SKM-1 treated with dmso at 0.1 percent for 144 hours (cell line): ENCODE measurements around the gene TMEM18.
A peak's percentile ranks its signal among the peaks of the same experiment; 100 is the strongest.
"Not testable (repeated sequence)": the region's sequence is repeated elsewhere in the genome, so short reads cannot be mapped to it uniquely, and the experiment has no call there.

ENCODE experiments used
- DNase-seq: peaks from one replicate; lab custom pipeline; 2025; ENCODE audit not compliant: unreplicated experiment; lab: John Stamatoyannopoulos, UW

Gene TMEM18

DNA sequence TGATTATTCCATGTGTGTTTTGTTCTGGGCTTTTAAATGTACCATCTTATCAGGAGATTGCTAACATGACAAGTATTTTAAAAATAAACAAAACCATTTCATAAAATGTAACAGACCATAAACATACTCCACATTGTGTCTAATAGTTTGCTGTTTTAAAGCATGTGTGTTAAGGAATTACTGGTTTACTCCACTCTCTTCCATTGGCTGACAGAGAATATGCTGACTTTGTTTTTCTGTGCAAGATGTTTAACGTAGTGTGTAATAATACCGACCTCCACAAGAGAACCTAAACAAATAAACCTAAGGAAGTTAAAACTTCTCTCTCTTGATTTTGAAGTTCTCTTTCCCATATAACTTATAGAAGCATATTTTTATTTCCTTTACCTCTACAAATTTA, 17.0 kb upstream of the TMEM18 start:
- DNase-seq = no peak

DNA sequence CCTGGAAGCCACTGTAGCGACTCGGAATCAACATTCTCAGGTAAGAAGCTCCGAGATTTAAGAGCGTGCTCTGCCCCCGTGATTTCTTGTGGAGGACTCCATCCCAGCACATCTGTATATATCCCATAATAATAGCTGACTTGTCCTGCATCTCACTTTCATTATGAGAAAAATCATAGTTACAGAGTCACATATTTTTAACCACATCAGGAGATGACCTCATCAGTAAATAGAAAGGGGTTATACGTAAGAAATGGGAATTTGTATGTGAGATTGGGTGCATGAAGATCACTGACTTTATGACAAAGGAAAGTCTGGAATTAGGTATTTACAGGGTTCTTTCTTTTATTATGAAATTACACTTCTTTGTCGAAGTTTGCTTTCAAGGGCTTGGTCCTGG, 16.4 kb upstream of the TMEM18 start:
- no peak for DNase-seq

GRCh38 chr2:692767-693166, 15.6 kb upstream of the TMEM18 start:
- DNase-seq = no peak

DNA sequence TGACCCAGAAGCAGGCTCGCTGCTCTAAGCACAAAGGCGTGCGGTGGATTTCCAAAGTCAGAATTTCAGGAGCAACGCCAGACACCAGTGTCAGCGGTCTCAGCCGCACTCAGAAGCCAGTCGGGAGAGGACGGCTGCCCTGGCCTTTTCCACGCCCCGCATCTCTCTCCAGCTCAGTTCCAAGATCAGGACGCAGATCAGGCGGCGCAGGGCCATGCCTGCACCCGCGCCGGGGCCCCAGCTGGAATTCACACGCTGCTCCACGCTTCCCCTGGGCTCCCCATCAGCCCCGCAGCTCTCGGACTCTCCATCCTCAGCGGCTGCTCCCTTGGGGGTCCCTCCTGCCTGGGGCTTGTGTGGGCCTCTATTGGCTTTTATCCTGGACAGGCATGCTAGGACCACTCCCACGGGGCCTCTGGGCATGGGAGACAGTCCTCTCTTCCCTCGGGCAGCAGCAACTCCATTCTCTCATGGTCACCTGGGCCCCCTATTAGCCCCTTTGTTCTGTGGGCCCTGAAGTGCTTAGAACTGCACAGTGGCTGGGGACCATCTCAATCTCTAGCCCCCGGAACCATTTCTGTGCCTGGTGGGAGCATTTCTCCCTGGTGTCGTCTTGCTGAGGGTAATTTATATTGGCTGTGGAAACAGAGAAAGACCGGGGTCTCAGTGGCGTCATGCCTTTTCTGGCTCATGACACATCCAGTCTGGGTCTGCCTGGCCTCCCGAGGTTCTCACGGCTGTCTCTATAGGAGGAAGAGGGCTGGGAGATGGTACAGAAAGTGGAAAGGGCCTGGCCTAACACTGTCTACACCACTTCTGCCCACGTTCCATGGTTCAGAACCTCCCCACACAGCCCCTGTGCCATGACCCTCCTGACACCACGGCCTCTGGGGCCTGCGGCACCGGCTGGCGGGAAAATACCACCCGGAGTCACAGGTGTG, 14.9 kb upstream of the TMEM18 start:
- no peak for DNase-seq

- DNase-seq = no peak
These were observed 13.6 kb upstream of the TMEM18 start for GRCh38 chr2:690799-691198.

- no peak for DNase-seq
These were observed 12.8 kb upstream of the TMEM18 start for GRCh38 chr2:689877-690510.

- no peak for DNase-seq
These were observed 12.0 kb upstream of the TMEM18 start for GRCh38 chr2:689237-689636.

- DNase-seq = no peak
These were observed 11.4 kb upstream of the TMEM18 start for GRCh38 chr2:688504-689076.

DNA sequence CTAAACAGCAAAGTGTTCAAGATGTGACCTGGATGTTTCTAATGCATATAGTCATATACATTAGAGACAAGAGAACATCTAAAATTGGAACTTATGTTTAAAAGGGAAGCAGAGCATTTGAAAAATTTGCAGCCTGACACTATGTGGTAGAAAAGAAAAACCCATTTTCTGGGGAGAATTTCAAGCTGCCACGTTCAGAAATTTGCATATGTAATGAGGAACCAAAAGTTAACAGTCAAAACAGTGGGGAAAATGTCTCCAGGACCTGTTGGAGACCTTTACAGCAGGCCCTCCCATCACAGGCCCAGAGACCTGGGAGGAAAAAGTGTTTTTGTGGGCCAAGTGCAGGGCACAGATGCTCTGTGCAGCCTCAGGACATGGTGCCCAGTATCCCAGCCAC, 8.2 kb upstream of the TMEM18 start:
- DNase-seq = no peak

GRCh38 chr2:684913-685312, 7.7 kb upstream of the TMEM18 start:
- DNase-seq = not testable (repeated sequence)

GRCh38 chr2:682226-682625, 5.0 kb upstream of the TMEM18 start:
- DNase-seq = no peak

DNA sequence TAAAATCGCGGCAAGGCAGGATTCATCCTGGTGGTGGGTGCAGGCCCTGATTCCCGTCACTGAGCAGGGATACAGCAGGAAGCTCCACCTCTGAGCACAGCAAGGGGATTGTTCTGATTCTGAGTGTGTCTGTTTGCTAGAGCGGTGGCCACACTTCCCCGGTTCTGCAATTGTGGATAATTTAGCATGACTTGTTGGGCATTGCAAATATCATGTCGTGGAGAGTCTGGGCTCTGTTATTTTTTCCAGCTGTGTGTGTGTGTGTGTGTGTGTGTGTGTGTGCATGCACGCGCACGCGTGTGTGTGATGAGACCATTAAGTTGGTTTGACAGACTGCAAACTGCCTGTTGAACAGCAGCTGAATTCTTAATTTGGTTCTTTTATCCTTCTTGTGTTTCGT, 4.1 kb upstream of the TMEM18 start:
- no peak for DNase-seq

- no peak for DNase-seq
These were observed 3.3 kb upstream of the TMEM18 start for GRCh38 chr2:680496-680895.

DNA sequence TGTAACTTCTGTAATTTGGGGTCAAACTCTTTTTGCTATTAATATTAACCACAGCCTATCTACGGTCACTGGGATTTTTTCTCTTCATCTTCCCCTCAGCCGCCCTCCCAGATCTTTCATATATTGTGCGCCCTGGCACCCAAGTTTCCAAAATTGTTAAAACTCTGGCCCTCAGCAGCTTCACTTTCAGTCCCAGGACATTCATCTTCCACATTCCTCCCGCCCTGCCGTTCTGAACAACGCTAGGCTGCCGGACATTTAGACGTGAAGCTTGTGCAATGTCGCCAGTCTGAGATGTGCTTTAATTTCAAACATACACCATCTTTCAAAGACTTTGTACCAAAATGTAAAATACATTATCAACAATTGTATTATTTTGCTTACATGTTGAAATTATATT, 1.8 kb upstream of the TMEM18 start:
- no peak for DNase-seq

DNA sequence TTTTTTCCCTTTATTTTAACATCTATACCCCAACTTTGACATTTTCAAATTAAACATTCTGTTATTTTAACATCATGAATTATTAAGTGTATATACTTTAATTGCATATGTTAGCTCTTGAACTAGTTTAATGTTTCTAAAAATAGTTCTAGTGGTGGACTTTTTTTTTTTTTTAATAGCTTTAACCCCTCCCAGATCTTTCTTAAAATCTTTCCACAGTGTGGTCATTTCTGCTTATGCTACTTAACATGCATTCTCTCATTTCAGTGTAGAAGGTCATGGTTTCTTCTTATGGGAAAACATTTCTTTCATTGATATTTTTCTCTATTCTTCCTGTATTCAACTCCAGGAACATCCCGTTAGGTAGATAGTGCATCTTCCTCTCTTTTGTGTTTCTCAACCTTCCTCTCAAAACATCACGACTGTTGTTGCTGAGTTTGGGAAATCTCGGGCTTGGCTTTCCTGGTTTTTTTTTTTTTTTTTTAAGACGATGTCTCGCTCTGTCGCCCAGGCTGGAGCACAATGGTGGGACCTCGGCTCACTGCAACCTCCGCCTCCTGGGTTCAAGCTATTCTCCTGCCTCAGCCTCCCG, 849 bp upstream of the TMEM18 start:
- no peak for DNase-seq

DNA sequence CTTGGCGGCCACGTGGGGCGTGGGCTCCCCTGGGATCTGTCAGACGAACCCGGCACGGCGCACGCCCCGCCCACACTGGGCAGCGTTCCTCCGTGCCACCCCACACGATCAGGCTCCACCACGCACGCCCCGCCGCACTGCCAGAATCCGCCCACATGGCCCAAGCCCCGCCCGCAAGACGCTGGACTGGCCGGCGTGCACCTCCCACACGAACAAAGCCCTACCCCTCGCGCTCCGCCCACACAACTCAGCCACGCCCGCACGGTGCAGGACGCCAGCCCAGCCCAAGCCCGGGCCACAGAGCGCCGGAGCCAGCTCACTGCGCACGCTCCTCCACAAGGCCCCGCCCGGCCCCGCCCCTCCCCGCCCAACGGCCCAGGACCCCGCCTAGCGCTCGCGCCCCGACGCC, 555 bp downstream of the TMEM18 start:
- DNase-seq = peak; percentile 95

- DNase-seq = no peak
These were observed 1.1 kb downstream of the TMEM18 start for GRCh38 chr2:675982-676646.

DNA sequence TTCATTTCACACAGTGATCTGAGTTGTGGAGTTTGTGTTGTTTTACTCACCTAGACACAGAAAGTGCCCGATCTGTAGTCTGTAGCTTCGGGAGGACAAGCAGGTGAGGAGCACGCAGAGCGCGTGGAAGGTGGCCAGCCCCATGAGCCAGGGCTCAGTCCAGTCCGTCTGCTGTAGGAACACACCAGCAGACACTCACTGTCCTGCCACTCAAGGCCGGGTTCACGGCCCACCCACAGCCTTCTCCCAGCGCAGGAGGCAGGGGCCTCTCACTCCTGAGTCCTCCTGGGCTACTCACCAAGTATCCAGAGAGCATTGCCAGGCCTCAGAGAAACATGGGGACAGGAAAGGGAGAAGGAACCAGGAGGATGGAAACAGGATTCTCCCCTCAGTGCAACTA, 1.7 kb downstream of the TMEM18 start:
- no peak for DNase-seq

- DNase-seq = no peak
These were observed 2.2 kb downstream of the TMEM18 start for GRCh38 chr2:675051-675450.

DNA sequence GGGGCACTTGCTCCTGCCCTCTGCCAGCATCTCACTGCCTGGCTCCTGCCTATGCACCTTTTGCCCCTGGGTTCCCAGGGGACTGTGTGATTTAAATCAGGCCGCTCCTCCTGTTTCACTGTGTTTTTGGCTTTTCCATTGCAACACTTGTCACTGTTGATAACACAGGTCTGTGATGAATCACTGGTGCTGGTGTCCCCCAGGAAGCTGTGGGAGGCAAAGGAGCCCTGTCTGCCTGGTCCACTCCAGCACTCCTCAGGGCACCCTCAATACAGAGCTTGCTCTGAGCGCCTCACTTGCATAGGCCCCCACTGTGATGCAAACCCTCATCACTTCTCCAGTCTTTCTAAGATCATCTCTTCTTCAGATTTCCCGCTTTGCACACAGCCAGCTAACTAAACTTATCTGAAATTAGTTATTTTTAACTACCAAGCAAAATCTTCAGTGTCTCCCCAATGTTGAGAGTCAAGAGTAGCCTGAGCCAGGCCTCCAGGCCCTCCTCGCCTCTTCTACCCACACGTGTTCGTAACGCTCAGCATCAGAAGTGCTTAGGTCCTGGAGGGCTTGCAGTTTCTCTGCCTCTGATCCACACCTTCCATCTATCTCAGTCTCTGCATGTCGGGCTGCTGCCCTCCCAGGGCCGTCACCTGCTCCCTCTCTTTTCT, 2.8 kb downstream of the TMEM18 start:
- no peak for DNase-seq
